WTC11 (cell line): ENCODE measurements around the gene ULK4. TPM values are rescaled to one million over a fixed set of nuclear protein-coding genes. Genes with fewer than 3 reads are reported as not detected.

Experiments
- ATAC-seq: fragments of 200-7000 bp; cut with Tn5 transposase; 2 replicates; pipeline ENCODE4 v1.10.0; 2021; ENCODE audit warnings: mild to moderate bottlenecking, moderate library complexity
- CTCF ChIA-PET: fragments of 300-600 bp; sonication (Branson Sonifier 250); formaldehyde crosslinking; loops from one replicate; lab custom pipeline; 2021; ENCODE audit warnings: antibody characterized with exemption; lab: Charles Lee
- POLR2A ChIA-PET: fragments of 350-600 bp; sonication (Branson Sonifier 250); formaldehyde crosslinking; loops from one replicate; lab custom pipeline; 2021; ENCODE audit warnings: antibody characterized with exemption; lab: Charles Lee
- DNase-seq: peaks from one replicate; pipeline ENCODE4 v3.0.0; 2021; ENCODE audit warnings: low spot score
- H3K27ac Mint-ChIP-seq: 2 replicates; pipeline ENCODE4 v1.8.0; 2021; ENCODE audit warnings: mixed read lengths
- H3K27me3 Mint-ChIP-seq: 2 replicates; pipeline ENCODE4 v1.8.0; 2021; ENCODE audit warnings: low read depth, mild to moderate bottlenecking, moderate library complexity, mixed read lengths
- H3K36me3 Mint-ChIP-seq: 2 replicates; pipeline ENCODE4 v1.8.0; 2021; ENCODE audit warnings: mixed read lengths
- H3K4me1 Mint-ChIP-seq: 2 replicates; pipeline ENCODE4 v1.8.0; 2022; ENCODE audit warnings: mixed read lengths
- H3K4me3 Mint-ChIP-seq: 2 replicates; pipeline ENCODE4 v1.8.0; 2021; ENCODE audit warnings: mild to moderate bottlenecking, moderate library complexity, mixed read lengths
- H3K9me3 Mint-ChIP-seq: 2 replicates; pipeline ENCODE4 v1.8.0; 2021; ENCODE audit warnings: mixed read lengths
- AFF4 ChIP-seq: sonication (generic); formaldehyde crosslinking; IDR thresholded peaks from 2 replicates; pipeline ENCODE4 v1.8.1; 2023; ENCODE audit warnings: mild to moderate bottlenecking, missing genetic modification reagents, borderline replicate concordance
- ATF3 ChIP-seq: sonication (generic); formaldehyde crosslinking; conservative IDR thresholded peaks from 2 replicates; pipeline ENCODE4 v1.8.1; 2022; ENCODE audit warnings: mild to moderate bottlenecking, missing genetic modification reagents
- ATF6 ChIP-seq: sonication (generic); formaldehyde crosslinking; IDR thresholded peaks from 2 replicates; pipeline ENCODE4 v1.8.1; 2023; ENCODE audit warnings: mild to moderate bottlenecking, missing genetic modification reagents
- HMGA2 ChIP-seq: fragments of 250-450 bp; sonication (Bioruptor Pico); IDR thresholded peaks from 2 replicates; pipeline ENCODE4 v1.4.0; 2021; ENCODE audit warnings: mild to moderate bottlenecking, moderate library complexity
- HMGXB4 ChIP-seq: sonication (generic); formaldehyde crosslinking; IDR thresholded peaks from 2 replicates; pipeline ENCODE4 v1.8.1; 2023; ENCODE audit warnings: mild to moderate bottlenecking, moderate library complexity, missing genetic modification reagents
- SOX15 ChIP-seq: fragments of 250-450 bp; sonication (Bioruptor Pico); IDR thresholded peaks from 2 replicates; pipeline ENCODE4 v1.9.0; 2021; ENCODE audit warnings: mild to moderate bottlenecking
- TEAD4 ChIP-seq: sonication (generic); formaldehyde crosslinking; IDR thresholded peaks from 2 replicates; pipeline ENCODE4 v1.8.0; 2022; ENCODE audit warnings: mild to moderate bottlenecking, missing genetic modification reagents
- ZNF425 ChIP-seq: fragments of 250-450 bp; sonication (Bioruptor Pico); conservative IDR thresholded peaks from 2 replicates; pipeline ENCODE4 v1.9.0; 2021; ENCODE audit warnings: mild to moderate bottlenecking
- ZSCAN18 ChIP-seq: fragments of 250-450 bp; sonication (Bioruptor Pico); IDR thresholded peaks from 2 replicates; pipeline ENCODE4 v2.1.2; 2022; ENCODE audit warnings: mild to moderate bottlenecking, moderate library complexity
- total RNA-seq: library from RNA; stranded (reverse); gene quantifications from 3 replicates; pipeline ENCODE4 v1.2.3, GENCODE V29; 2021

The ULK4 gene
- total RNA-seq, 1 experiment from 2014 or later = 9.2 TPM

- TF ChIP-seq AFF4 (CRISPR knock-in tag) (no peak), ZSCAN18 (CRISPR knock-in tag) (no peak), ZNF425 (CRISPR knock-in tag) (no peak), ATF3 (CRISPR knock-in tag) (no peak), SOX15 (CRISPR knock-in tag) (no peak)
Observed at GRCh38 chr3:41726891-41727290, 235.0 kb downstream of the ULK4 start (continued).

- Mint-ChIP-seq H3K36me3 (no peaks in the 10 kb centered on the region), H3K27me3 (no peaks in the 10 kb centered on the region), H3K27ac (no peak overlapping the region), H3K4me1 (no peaks in the 10 kb centered on the region; the same call in 1 of the 2 replicates), H3K9me3 (no peaks in the 10 kb centered on the region), H3K4me3 (no peak overlapping the region)
- DNase-seq (no peak), ATAC-seq (no peak)
- CTCF ChIA-PET = no interaction called here
- POLR2A ChIA-PET = no interaction called here
- TF ChIP-seq HMGA2 (CRISPR knock-in tag) (no peak), HMGXB4 (CRISPR knock-in tag) (no peak), ATF6 (CRISPR knock-in tag) (no peak), AFF4 (CRISPR knock-in tag) (no peak), TEAD4 (CRISPR knock-in tag) (no peak)
Observed at GRCh38 chr3:41717641-41718040, 244.3 kb downstream of the ULK4 start.
